ENCODE results near the gene DCLK2.

DCLK2 gene

DNA sequence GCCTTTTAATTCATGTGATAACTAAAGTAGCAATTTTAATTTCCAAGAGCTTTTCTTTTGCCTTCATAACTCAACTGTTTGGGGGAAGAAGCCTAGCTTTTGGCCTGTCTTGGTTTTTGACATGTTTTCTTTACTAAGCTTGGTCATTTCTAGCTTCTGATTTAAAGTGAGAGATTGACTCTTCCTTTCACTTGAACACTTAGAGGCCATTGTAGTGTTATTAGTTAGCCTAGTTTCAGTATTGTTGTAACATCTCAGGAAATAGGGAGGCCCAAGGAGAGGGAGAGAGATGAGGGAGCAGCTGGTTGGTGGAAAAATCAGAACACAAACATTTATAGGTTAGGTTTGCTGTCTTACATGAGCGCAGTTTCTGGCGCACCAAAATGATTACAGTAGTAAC, 44.8 kb downstream of the DCLK2 start:
- no peak for DNase-seq

GRCh38 chr4:150123796-150124677, 45.8 kb downstream of the DCLK2 start:
- DNase-seq, result no peak

- no peak for DNase-seq
These were observed 48.1 kb downstream of the DCLK2 start for GRCh38 chr4:150126201-150126863.

- no peak for DNase-seq
These were observed 48.6 kb downstream of the DCLK2 start for GRCh38 chr4:150126864-150127203.

DNA sequence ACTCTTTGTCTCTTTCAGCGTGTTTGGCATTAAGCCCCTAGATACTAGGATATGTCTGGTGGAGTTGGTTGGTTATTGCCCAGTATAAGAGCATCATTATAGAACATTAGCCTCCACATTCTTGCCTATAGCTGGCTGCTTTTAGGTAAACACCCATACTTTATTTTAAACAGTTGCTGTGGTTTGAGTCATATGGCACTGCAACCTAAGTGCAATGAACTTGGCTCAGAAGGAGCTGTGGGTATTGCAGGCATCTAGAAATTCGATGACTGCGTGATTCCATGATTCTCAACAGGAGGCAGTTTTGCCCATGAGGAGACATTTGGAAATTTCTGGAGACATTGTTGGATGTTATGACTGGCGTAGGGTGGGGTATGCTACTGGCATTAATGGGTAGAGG, 49.5 kb downstream of the DCLK2 start:
- DNase-seq, result no peak

GRCh38 chr4:150130933-150131332, 52.7 kb downstream of the DCLK2 start:
- DNase-seq, result no peak

DNA sequence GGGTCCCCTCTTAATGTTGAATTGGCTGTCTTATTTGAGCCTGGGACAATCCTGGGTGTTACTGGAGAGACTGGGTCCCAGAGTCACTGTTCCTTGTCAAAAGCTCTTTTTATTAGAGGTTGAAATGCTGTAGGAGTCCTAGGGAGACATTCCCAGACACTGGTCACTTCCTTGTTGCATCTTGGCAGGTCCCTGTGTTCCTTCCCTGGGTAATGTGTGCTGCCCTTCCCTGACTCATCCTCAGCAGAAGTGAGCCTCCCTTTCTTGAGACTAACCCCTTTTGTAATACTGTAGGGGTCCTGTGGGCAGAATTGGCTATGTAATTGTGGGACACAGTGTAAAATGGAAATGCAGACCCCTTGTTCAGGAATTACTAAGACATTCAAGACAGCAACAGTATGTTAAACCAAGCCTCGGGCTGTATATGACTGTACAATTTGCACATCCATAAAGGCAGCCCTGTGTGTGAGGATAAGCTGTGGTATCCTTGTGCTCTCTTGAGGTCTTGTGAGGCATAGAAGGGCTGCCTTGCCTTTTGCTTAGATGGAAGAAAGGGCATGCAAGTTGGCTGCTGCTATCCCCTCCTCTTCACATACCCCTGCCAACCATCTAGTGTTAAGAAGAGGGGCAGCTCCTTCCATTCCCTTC, 53.5 kb downstream of the DCLK2 start:
- no peak for DNase-seq

DNA sequence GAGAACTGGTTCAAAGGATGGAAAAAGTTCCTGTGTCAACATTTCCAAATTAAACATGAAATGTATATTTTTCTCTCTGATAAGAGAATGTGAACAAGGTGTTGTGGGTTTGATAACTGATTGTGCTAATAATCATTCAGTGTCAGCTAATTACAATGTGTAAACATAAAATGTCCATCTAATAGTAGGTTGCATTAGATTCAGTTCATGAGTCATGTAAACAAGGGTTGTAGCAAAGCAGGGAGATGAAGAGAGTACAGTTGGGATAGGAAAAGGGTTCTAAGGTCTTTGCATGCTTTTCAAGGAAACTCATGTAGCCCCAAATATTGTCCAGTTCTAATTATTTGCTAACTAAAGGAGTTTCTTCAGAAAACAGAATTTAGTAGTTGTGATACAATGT, 55.4 kb downstream of the DCLK2 start:
- no peak for DNase-seq

DNA sequence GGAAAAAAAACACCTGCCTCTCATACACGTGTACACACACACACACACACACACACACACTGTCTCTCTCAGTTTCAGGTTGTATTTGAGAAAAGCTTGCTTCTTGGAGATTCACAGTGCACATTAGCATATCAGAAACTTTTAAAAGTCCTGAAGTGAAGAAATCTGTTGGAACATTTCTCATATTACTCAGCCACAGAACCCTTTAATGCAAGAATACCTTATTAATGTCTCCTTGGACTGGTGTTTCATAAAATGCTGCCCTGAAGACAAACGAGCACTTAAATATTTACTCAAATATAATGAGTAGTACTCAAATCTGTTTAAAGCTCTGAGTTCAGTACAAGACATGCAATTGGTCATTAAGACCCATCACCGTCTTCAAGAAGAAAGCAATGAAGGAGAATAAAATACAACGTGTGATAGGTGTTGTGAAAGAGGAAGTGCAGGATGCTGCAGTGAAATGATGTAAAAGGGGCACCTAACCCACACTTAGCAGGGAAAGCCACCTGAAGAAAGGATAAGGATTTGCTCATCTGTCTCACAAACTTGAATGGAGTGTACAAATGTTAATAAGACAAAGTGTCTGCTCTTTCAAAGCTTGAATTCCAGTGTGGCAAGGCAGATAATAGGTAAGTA, 57.0 kb downstream of the DCLK2 start:
- DNase-seq, result no peak

DNA sequence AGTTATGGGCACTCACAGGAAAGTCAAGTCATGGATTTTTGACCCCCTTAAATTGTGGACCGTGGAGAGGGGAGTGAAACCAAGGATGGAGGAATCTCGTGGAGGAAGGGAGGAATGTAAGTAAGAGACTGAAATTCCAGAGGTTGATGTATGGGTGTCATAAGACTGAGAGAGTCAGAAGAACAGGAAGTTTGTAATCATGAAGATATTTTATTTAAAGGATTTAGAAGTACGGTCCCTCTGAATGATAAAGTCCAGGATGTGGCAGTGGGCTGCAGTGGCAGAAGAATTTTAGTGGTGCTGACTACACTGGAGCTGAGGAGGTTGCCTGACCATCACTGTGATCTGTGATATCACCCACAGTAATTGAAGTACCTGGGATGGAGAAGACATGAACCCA, 57.8 kb downstream of the DCLK2 start:
- DNase-seq, result no peak

- no peak for DNase-seq
These were observed 58.2 kb downstream of the DCLK2 start for GRCh38 chr4:150136481-150136880.

GRCh38 chr4:150139297-150139865, 61.1 kb downstream of the DCLK2 start:
- DNase-seq, result no peak

GRCh38 chr4:150140774-150141400, 62.6 kb downstream of the DCLK2 start:
- no peak for DNase-seq

DNA sequence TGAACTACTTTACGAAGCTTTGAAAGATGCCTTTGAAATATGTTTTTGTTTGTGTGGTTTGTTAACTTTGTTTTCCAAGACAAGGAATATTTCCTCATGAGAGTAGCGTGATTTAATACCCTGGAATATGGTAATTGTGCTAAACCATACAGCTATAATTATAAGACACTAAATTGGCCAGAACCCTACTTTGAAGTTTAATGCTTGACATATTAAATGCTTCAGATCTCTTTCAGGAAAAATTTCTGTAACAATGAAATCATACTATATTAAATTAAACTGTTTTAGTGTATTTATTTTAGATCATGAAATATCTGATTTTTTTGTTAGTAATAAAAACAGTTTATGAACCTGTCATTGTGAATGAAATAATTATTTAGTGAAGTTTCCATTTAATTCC, 63.5 kb downstream of the DCLK2 start:
- no peak for DNase-seq

- no peak for DNase-seq
These were observed 64.6 kb downstream of the DCLK2 start for GRCh38 chr4:150142831-150143230.

GRCh38 chr4:150145090-150145945, 67.1 kb downstream of the DCLK2 start:
- no peak for DNase-seq

DNA sequence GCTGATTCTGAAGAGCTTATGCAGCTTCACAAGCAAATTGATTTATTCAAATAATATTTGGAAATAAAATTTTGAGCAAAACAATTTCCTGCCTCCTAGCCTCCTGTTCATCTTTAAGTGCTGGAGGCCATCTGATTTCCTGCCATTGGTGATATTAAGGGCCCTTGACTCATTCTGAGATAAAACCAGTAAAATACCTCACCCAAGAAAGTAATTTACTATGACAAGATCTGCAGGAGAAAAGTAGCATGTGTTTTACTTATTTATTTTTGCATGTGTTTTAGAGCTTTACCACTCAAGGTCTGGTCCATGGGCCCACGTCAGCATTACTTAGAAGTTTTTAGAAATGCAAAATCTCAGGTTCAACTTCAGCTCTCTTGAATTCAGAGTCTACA, 67.7 kb downstream of the DCLK2 start:
- no peak for DNase-seq

DNA sequence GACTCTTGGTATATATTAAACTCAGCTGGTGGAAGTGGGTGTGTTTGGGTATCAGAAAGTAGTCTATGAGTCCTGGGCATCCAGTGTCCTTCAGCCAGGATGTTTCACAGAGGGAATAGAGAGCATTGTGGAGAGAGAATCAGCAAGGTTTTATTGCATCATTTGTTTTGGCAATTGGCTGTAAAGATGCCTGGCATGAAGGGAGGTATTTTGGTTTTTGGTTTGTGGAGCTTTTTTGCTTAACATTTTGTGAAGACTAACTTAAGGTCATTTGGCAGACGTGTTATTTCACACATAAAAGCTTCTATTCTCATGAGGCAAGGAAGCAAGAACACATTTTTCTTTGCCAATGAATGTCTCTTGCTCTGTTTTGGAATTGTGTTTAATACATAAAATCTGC, 71.1 kb downstream of the DCLK2 start:
- DNase-seq, result no peak

DNA sequence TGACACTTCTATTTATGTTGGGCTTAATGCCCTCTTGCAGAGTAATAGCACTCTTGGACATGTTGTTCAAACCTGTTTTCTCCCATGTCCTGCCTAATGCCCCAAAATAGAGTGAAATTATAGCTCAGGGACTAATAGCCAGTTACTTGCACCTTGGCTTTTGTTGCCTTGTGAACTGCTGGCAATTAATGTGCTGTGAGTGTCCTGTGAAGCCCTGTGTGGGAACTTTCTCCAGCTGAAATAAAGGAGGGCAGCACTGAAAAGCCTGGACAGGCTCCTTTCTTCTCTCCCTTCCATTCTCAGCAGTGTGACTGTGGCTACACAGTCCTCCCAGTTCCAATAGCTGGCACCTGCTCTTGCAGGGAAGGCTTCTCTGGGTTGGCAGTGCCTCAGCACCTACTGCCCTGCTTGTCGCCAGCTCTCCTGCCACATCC, 72.4 kb downstream of the DCLK2 start:
- no peak for DNase-seq

DNA sequence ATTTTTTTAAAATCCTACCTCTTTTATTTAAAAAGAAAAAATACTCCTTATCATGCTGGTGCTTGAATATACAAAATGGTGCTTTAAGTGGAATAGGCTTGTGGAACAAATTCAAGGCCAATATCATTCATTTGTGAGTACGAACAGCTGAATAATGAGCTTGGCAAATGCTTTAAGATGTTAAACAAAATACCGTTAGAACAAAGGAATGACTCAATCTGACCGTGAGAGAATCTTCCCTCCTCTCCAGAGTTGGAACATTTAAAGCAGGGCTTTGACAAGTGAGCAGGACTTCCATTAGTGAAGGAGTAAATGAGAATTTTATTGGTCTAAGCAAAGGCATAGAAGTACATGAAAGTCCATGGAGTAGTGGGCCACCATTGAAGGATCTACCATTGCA, 74.5 kb downstream of the DCLK2 start:
- no peak for DNase-seq

DNA sequence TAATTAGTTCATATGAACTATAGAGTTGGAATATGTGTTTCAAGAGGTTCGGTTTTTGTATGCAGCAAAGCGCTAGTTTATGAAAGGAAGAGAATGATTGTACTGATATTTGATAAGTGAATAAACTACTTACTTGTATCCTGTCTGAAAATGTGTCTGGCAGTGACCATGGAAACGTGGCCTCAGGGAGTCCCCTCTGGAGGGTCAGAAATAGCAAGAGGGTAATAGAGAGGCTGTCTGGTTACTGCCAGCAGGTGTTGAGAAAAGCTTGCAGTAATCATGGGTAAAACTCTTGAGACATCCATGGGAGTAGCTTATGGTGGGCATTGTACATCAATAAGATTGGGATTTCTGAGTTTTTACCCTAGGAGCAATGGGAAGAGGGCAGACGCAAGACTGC, 77.1 kb downstream of the DCLK2 start:
- no peak for DNase-seq

DNA sequence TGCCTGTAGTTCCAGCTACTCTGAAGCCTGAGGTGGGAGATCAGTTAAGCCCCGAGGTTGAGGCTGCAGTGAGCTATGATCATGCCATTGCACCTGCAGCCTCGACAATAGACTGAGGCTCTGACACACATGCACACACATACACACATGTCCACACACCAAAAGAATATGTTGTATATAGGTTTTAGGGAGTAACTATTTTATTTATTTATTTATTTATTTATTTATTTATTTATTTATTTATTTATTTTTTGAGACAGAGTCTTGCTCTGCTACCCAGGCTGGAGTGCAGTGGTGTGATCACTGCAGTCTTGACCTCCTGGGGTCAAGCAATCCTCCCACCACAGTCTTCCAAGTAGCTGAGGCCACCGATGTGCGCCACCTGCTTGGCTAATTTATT, 78.3 kb downstream of the DCLK2 start:
- DNase-seq, result no peak
